K562 (cell line): ENCODE data around the gene HBQ1. TPM values are rescaled to one million over a fixed set of nuclear protein-coding genes. Genes with fewer than 3 reads are reported as not detected.

ENCODE experiments used
- HNRNPL ChIP-seq: fragments of 200-400 bp; formaldehyde crosslinking; IDR thresholded peaks from 2 replicates; pipeline ENCODE4 v1.6.1; 2017; ENCODE audit warnings: low read depth, mild to moderate bottlenecking, low read length
- MYC ChIP-seq, 2 experiments: fragments of 250-450 bp in 1 of 2; sonication (Bioruptor Pico) in 1 of 2; IDR thresholded peaks; 2 replicates each; pipeline versions ENCODE4 v1.5.1 to v1.6.1; 2012 to 2021; ENCODE audit warnings: low read depth in 2 of 2, borderline replicate concordance in 1 of 2, improper control_type of control experiment in 1 of 2, low read length in 1 of 2, mild to moderate bottlenecking in 1 of 2, moderate library complexity in 1 of 2
- MYNN ChIP-seq, 2 experiments: sonication (generic); formaldehyde crosslinking in 1 of 2; IDR thresholded peaks; 2 replicates each; pipeline versions ENCODE4 v1.5.0 to v1.6.1; 2016 to 2020; ENCODE audit warnings: antibody characterized with exemption in 1 of 2, missing genetic modification reagents in 1 of 2
- NCOR1 ChIP-seq: fragments of 450-650 bp; IDR thresholded peaks from 2 replicates; pipeline ENCODE4 v1.6.1; 2016; ENCODE audit warnings: mild to moderate bottlenecking, moderate library complexity
- PYGO2 ChIP-seq: fragments of 450-650 bp; IDR thresholded peaks from 2 replicates; pipeline ENCODE4 v1.6.1; 2016; ENCODE audit warnings: mild to moderate bottlenecking, missing genetic modification characterization, moderate library complexity, missing compliant biosample characterization
- SAP30 ChIP-seq: fragments of 200-600 bp; sonication (generic); IDR thresholded peaks from 2 replicates; pipeline ENCODE4 v1.6.1; 2012; ENCODE audit warnings: borderline replicate concordance, low read depth, mild to moderate bottlenecking, moderate library complexity, low read length, control low read depth, inconsistent platforms; ENCODE audit not compliant: insufficient read depth, poor library complexity, severe bottlenecking
- ZNF232 ChIP-seq: sonication (generic); formaldehyde crosslinking; IDR thresholded peaks from 2 replicates; pipeline ENCODE4 v1.8.0; 2022; ENCODE audit warnings: mild to moderate bottlenecking, missing genetic modification reagents
- polyA plus RNA-seq, 8 experiments: library from polyadenylated mRNA; depleted of rRNA in 4 of 8; stranded (reverse) in 5 of 8; unstranded in 3 of 8; fragments of >200 nt; fragmentation: Nextera tagmentation in 2 of 8; fragmentation: Illumina TruSeq in 1 of 8; extraction: Ambion mirVana in 2 of 8; extraction: Trizol in 1 of 8; gene quantifications; 2 replicates each; pipeline versions ENCODE4 v1.2.1 to v1.2.3, GENCODE V29; 2011 to 2014; ENCODE audit warnings: inconsistent platforms in 1 of 8, missing spikeins in 1 of 8
- total RNA-seq, 7 experiments: library from RNA; depleted of rRNA in 6 of 7; stranded (reverse); fragments of >200 nt in 6 of 7; fragmentation: Illumina TruSeq in 2 of 7; extraction: Trizol in 2 of 7; gene quantifications; 2 replicates each; pipeline versions ENCODE4 v1.2.1 to v1.2.3, GENCODE V29; 2011 to 2021; ENCODE audit warnings: low replicate concordance in 1 of 7
- TF ChIP-seq, protein P1 (sequence below), 2 experiments: fragments of 450-650 bp in 1 of 2; sonication (generic) in 1 of 2; formaldehyde crosslinking in 1 of 2; IDR thresholded peaks; 2 replicates each; pipeline versions ENCODE4 v1.7.1 to v1.9.0; 2016 to 2022; ENCODE audit warnings: inconsistent platforms in 1 of 2, mild to moderate bottlenecking in 1 of 2, missing genetic modification reagents in 1 of 2
- TF ChIP-seq, protein P2 (sequence below): IDR thresholded peaks from 3 replicates; pipeline ENCODE4 v1.6.1; 2011; ENCODE audit warnings: borderline replicate concordance, mild to moderate bottlenecking, moderate library complexity; ENCODE audit not compliant: insufficient read length; ENCODE audit errors: extremely low read depth
- TF ChIP-seq, protein P3 (sequence below): fragments of 450-650 bp; formaldehyde crosslinking; IDR thresholded peaks from 2 replicates; pipeline ENCODE4 v1.4.0; 2022; ENCODE audit warnings: missing genetic modification characterization

HBQ1 gene
- total and polyA plus RNA-seq, 9 of the 15 experiments (the other 6 are each of a cell fraction or from before 2014, with no cell fraction given) = 2.3 to 190 (median 19.8) TPM

DNA sequence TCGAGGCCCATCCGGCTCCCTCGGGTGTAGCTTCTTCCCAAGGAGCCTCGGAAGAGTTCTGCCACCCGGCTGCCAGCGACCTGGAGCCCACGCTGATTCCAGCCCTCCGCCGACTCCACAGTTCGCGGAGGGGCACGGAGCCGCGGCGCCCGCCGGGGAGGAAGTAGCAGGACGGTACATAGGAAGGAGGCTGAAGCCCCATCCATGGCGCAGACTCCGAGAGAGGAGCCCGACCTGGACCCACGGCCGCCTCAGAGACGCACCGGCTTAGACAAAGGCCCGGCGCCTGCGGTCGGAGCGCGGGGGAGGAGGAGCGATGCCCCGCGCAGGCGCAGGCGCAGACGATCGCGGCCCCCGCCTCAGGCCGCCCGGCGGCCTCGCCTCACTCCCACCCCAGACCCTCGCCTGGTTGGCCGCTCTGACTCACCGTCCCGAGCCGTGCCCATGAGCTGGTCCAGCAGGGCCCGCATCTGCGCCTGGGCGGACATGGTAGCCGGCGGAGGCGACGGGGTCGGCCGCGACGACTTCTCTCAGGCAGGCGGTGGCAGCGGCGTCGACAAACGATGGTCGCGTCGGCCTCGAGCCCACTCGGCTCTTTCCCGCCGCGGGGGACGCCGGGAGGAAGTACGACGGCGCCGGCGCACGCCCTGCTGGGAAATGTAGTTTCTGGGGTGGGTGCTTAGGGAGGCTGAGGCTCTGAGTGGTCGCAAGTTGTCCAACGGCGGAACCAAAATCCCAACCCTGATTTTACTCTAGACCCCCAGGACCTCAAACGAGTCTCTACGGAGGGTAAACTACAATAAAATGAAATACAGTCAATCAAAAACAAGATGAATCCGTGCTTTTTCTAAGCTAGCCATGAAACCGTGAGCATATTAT lies 48.8 kb downstream of the HBQ1 start, which contains the start of gene LUC7L (continued):
- TF ChIP-seq, protein P1, sequence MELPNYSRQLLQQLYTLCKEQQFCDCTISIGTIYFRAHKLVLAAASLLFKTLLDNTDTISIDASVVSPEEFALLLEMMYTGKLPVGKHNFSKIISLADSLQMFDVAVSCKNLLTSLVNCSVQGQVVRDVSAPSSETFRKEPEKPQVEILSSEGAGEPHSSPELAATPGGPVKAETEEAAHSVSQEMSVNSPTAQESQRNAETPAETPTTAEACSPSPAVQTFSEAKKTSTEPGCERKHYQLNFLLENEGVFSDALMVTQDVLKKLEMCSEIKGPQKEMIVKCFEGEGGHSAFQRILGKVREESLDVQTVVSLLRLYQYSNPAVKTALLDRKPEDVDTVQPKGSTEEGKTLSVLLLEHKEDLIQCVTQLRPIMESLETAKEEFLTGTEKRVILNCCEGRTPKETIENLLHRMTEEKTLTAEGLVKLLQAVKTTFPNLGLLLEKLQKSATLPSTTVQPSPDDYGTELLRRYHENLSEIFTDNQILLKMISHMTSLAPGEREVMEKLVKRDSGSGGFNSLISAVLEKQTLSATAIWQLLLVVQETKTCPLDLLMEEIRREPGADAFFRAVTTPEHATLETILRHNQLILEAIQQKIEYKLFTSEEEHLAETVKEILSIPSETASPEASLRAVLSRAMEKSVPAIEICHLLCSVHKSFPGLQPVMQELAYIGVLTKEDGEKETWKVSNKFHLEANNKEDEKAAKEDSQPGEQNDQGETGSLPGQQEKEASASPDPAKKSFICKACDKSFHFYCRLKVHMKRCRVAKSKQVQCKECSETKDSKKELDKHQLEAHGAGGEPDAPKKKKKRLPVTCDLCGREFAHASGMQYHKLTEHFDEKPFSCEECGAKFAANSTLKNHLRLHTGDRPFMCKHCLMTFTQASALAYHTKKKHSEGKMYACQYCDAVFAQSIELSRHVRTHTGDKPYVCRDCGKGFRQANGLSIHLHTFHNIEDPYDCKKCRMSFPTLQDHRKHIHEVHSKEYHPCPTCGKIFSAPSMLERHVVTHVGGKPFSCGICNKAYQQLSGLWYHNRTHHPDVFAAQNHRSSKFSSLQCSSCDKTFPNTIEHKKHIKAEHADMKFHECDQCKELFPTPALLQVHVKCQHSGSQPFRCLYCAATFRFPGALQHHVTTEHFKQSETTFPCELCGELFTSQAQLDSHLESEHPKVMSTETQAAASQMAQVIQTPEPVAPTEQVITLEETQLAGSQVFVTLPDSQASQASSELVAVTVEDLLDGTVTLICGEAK (IDR thresholded peaks at IDR 0.05) = peak; percentile 94
- TF ChIP-seq, protein P1 (CRISPR knock-in tag; IDR thresholded peaks at IDR 0.05) = no peak
- TF ChIP-seq HNRNPL = 0 out of 2 replicates have a peak, but pooled peaks have one; percentile 48
- no peak; the same call in 1 of the 2 replicates for TF ChIP-seq NCOR1
- no peak for TF ChIP-seq PYGO2 (tag)
- no peak for TF ChIP-seq MYNN (IDR thresholded peaks at IDR 0.05)
- TF ChIP-seq MYNN (CRISPR knock-in tag; IDR thresholded peaks at IDR 0.05) = no peak
- TF ChIP-seq ZNF232 = peak; percentile 31; the same call in 1 of the 2 replicates
- TF ChIP-seq, protein P2, sequence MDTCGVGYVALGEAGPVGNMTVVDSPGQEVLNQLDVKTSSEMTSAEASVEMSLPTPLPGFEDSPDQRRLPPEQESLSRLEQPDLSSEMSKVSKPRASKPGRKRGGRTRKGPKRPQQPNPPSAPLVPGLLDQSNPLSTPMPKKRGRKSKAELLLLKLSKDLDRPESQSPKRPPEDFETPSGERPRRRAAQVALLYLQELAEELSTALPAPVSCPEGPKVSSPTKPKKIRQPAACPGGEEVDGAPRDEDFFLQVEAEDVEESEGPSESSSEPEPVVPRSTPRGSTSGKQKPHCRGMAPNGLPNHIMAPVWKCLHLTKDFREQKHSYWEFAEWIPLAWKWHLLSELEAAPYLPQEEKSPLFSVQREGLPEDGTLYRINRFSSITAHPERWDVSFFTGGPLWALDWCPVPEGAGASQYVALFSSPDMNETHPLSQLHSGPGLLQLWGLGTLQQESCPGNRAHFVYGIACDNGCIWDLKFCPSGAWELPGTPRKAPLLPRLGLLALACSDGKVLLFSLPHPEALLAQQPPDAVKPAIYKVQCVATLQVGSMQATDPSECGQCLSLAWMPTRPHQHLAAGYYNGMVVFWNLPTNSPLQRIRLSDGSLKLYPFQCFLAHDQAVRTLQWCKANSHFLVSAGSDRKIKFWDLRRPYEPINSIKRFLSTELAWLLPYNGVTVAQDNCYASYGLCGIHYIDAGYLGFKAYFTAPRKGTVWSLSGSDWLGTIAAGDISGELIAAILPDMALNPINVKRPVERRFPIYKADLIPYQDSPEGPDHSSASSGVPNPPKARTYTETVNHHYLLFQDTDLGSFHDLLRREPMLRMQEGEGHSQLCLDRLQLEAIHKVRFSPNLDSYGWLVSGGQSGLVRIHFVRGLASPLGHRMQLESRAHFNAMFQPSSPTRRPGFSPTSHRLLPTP = no peak
- TF ChIP-seq, protein P3, sequence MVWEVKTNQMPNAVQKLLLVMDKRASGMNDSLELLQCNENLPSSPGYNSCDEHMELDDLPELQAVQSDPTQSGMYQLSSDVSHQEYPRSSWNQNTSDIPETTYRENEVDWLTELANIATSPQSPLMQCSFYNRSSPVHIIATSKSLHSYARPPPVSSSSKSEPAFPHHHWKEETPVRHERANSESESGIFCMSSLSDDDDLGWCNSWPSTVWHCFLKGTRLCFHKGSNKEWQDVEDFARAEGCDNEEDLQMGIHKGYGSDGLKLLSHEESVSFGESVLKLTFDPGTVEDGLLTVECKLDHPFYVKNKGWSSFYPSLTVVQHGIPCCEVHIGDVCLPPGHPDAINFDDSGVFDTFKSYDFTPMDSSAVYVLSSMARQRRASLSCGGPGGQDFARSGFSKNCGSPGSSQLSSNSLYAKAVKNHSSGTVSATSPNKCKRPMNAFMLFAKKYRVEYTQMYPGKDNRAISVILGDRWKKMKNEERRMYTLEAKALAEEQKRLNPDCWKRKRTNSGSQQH (CRISPR knock-in tag) = peak; percentile 79; the same call in 1 of the 2 replicates
- no peak; the same call in none of the 2 replicates for TF ChIP-seq MYC (IDR thresholded peaks at IDR 0.05; ENCODE audit: low read depth, low read length)
- TF ChIP-seq MYC (CRISPR knock-in tag; IDR thresholded peaks at IDR 0.05; ENCODE audit: borderline replicate concordance, low read depth) = peak; percentile 29; the same call in 1 of the 2 replicates
- peak; percentile 47 for TF ChIP-seq SAP30
